Fibroblast of skin of abdomen (primary cell): Measurements from ENCODE around the gene WDR88.
"Not testable (repeated sequence)": the region's sequence is repeated elsewhere in the genome, so short reads cannot be mapped to it uniquely, and the experiment has no call there.

Experiments used
- DNase-seq: peaks from one replicate; pipeline ENCODE4 v3.0.0-alpha.2; 2013

Gene WDR88

GRCh38 chr19:33214596-33214995 is 82.7 kb downstream of the WDR88 start:
- DNase-seq: no peak

GRCh38 chr19:33215438-33216197 is 83.7 kb downstream of the WDR88 start:
- DNase-seq: no peak

- no peak for DNase-seq
These were observed 84.4 kb downstream of the WDR88 start for GRCh38 chr19:33216198-33216830.

- no peak for DNase-seq
These were observed 86.0 kb downstream of the WDR88 start for GRCh38 chr19:33217881-33218280.

- no peak for DNase-seq
These were observed 87.4 kb downstream of the WDR88 start for GRCh38 chr19:33219261-33219815.

GRCh38 chr19:33220115-33220514 is 88.2 kb downstream of the WDR88 start:
- no peak for DNase-seq

GRCh38 chr19:33220735-33221134 is 88.8 kb downstream of the WDR88 start:
- DNase-seq: no peak

GRCh38 chr19:33221638-33222037 is 89.7 kb downstream of the WDR88 start:
- no peak for DNase-seq

GRCh38 chr19:33222255-33222654 is 90.3 kb downstream of the WDR88 start:
- DNase-seq: not testable (repeated sequence)

GRCh38 chr19:33224694-33225457 is 93.0 kb downstream of the WDR88 start:
- no peak for DNase-seq
